ENCODE measurements around the gene PPARA. TPM values are rescaled to one million over a fixed set of nuclear protein-coding genes. Genes with fewer than 3 reads are reported as not detected.

PPARA gene
- total RNA-seq, 1 experiment from 2014 or later, result 14.5 TPM

DNA sequence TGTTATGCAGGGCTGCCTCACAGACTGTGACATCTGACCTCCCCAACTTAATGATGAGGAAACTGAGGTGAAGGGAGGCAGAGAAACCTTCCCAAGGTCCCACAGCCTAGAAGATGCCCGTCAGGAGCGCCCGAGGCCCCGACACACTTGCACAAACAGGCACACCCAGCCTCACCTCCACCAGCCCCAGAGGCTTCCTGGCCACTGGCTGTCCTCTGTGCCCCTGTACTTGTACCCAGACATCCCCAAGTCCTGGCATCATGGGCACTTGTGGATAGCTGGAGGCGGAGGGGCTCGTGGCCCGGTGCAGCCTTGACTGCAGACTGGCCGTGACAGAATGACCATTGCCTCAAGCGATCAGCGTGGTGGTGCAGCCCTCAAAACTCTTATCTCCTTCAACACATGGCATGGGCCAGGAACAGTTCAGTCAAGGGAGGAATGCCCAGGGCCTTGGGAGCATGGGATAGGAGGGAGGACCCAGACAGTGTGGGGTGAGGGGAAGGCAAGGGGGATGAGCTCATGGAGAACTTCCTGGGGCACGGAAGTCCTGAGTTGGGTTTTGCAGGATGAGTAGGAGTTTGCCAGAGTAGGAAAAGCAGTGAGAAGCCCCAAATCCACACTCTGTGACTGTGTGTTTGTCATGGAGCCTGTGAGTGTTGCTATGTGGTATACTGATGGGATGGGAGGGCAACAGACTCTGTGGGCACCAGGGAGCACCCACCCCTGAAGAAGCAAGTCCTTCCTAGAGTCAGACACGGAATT lies 25.8 kb upstream of the PPARA start:
- ChIA-PET POLR2A (no interaction called here), CTCF (interaction anchor here (1.0 kb wide), 1 partner anchor 188 kb away, joined by 3 read pairs; no protein-coding TSS in a partner anchor), RAD21 (ENCODE audit: low non-redundant PET in 1 of 2, low total read pairs in 2 of 2, uncharacterized antibody in 2 of 2, unreplicated experiment in 2 of 2) (no interaction called here)
- intact Hi-C loops (cut with micrococcal nuclease), result loop anchor here (5.0 kb wide), 1 partner anchor 173 kb away; the partner anchor contains the start of gene GTSE1
- Histone ChIP-seq H3K27ac (ENCODE audit: low read depth, low read length) (no peak overlapping the region), H3K4me3 (replicated peaks in 1 of 2; ENCODE audit: low read depth in 1 of 2, low read length in 2 of 2) (no peak overlapping the region), H3K36me3 (ENCODE audit: control insufficient read depth in 1 of 2, insufficient read depth in 2 of 2, low read length in 2 of 2) (no peaks in the 10 kb centered on the region), H3K4me1 (ENCODE audit: control insufficient read depth in 1 of 2, insufficient read depth in 2 of 2, low read length in 2 of 2) (peaks cover 0 to 21% of the 10 kb centered on the region in 2 experiments; a peak in 1 of 4 replicates), H3K4me2 (ENCODE audit: low read length) (no peak overlapping the region), H3K27me3 (ENCODE audit: insufficient read depth, low read length) (no peaks in the 10 kb centered on the region), H3K9me2 (ENCODE audit: insufficient read depth) (no peaks in the 10 kb centered on the region), H2AFZ (ENCODE audit: low read depth, low read length, poor library complexity, severe bottlenecking) (no peak overlapping the region), H4K20me1 (ENCODE audit: insufficient read depth) (no peaks in the 10 kb centered on the region), H3K79me2 (ENCODE audit: insufficient read depth, low read length) (no peaks in the 10 kb centered on the region), H3K9ac (ENCODE audit: low read length) (no peak overlapping the region), H3K9me3 (ENCODE audit: control insufficient read depth in 1 of 2, insufficient read depth in 1 of 2, low read depth in 1 of 2, low read length in 2 of 2) (no peaks in the 10 kb centered on the region)
- no TSS peak for BruUV-seq (replicated peaks)
- DNase-seq (ENCODE audit: low read depth, low spot score) (no peak), ATAC-seq (no peak)
- no peak for TF ChIP-seq FOSL1 (IDR thresholded peaks at IDR 0.05; ENCODE audit: low read depth)

DNA sequence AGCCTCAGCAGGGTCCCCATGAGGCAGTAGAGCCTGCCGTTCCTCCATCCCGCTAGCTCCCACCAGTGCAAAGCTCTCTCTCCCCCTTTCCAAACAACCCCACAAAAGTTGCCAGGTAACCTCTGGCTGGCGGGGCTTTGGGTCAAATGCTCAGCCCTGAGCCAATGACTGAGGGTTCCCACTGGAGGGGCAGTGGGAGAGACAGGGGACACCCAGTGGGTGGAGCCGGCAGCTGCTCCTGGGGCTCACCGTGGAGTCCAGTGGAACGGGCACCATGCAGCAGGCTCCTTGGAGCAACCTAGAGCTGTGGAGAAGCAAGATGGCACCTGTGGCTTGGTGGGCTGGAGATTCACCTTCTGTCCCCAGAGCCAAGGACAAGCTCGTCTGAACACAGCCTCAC lies 25.0 kb upstream of the PPARA start:
- H4K20me1 ChIP-seq (ENCODE audit: insufficient read depth), result no peaks in the 10 kb centered on the region
- intact Hi-C loops (cut with micrococcal nuclease), result no loop called here
- H3K27ac ChIP-seq (ENCODE audit: low read depth, low read length), result no peak overlapping the region
- no TSS peak for BruUV-seq (replicated peaks)
- no peak overlapping the region for H3K9ac ChIP-seq (ENCODE audit: low read length)
- no peaks in the 10 kb centered on the region for H3K79me2 ChIP-seq (ENCODE audit: insufficient read depth, low read length)
- H3K9me3 ChIP-seq (ENCODE audit: control insufficient read depth in 1 of 2, insufficient read depth in 1 of 2, low read depth in 1 of 2, low read length in 2 of 2), result no peaks in the 10 kb centered on the region
- TF ChIP-seq EZH2phosphoT487 (IDR thresholded peaks at IDR 0.05; ENCODE audit: borderline replicate concordance) (no peak), ELF1 (IDR thresholded peaks at IDR 0.05; ENCODE audit: borderline replicate concordance, low read depth) (no peak), FOSL1 (IDR thresholded peaks at IDR 0.05; ENCODE audit: low read depth) (no peak), RAD21 (IDR thresholded peaks at IDR 0.05; ENCODE audit: low read depth) (no peak), JUND (IDR thresholded peaks at IDR 0.05) (no peak), CBX3 (IDR thresholded peaks at IDR 0.05; ENCODE audit: low read depth) (no peak), SP1 (IDR thresholded peaks at IDR 0.05; ENCODE audit: low read depth) (no peak), YY1 (IDR thresholded peaks at IDR 0.05; ENCODE audit: extremely low read depth, insufficient replicate concordance, low read depth, low read length) (no peak), POLR2A (IDR thresholded peaks at IDR 0.05; ENCODE audit: borderline replicate concordance, extremely low read depth, insufficient read depth, insufficient read length) (no peak)
- TF ChIP-seq, protein P1, sequence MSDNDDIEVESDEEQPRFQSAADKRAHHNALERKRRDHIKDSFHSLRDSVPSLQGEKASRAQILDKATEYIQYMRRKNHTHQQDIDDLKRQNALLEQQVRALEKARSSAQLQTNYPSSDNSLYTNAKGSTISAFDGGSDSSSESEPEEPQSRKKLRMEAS (IDR thresholded peaks at IDR 0.05), result no peak
- TF ChIP-seq, protein P2, sequence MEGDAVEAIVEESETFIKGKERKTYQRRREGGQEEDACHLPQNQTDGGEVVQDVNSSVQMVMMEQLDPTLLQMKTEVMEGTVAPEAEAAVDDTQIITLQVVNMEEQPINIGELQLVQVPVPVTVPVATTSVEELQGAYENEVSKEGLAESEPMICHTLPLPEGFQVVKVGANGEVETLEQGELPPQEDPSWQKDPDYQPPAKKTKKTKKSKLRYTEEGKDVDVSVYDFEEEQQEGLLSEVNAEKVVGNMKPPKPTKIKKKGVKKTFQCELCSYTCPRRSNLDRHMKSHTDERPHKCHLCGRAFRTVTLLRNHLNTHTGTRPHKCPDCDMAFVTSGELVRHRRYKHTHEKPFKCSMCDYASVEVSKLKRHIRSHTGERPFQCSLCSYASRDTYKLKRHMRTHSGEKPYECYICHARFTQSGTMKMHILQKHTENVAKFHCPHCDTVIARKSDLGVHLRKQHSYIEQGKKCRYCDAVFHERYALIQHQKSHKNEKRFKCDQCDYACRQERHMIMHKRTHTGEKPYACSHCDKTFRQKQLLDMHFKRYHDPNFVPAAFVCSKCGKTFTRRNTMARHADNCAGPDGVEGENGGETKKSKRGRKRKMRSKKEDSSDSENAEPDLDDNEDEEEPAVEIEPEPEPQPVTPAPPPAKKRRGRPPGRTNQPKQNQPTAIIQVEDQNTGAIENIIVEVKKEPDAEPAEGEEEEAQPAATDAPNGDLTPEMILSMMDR (IDR thresholded peaks at IDR 0.05 in 2 of 3, conservative IDR thresholded peaks at IDR 0.05 in 1 of 3; ENCODE audit: borderline replicate concordance in 1 of 3, insufficient read depth in 1 of 3, low read depth in 2 of 3, low read length in 2 of 3), result no peak
- TF ChIP-seq, protein P3, sequence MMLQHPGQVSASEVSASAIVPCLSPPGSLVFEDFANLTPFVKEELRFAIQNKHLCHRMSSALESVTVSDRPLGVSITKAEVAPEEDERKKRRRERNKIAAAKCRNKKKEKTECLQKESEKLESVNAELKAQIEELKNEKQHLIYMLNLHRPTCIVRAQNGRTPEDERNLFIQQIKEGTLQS (IDR thresholded peaks at IDR 0.05), result no peak
- ATAC-seq (no peak), DNase-seq (ENCODE audit: low read depth, low spot score) (no peak)
- no peak overlapping the region for H3K4me3 ChIP-seq (replicated peaks in 1 of 2; ENCODE audit: low read depth in 1 of 2, low read length in 2 of 2)
- RAD21 ChIA-PET (ENCODE audit: low non-redundant PET in 1 of 2, low total read pairs in 2 of 2, uncharacterized antibody in 2 of 2, unreplicated experiment in 2 of 2), result no interaction called here
- CTCF ChIA-PET, result interaction anchor here (1.0 kb wide), 1 partner anchor 187 kb away, joined by 3 read pairs; no protein-coding TSS in a partner anchor
- peaks cover 0 to 21% of the 10 kb centered on the region in 2 experiments; a peak in 1 of 4 replicates for H3K4me1 ChIP-seq (ENCODE audit: control insufficient read depth in 1 of 2, insufficient read depth in 2 of 2, low read length in 2 of 2)
- H3K4me2 ChIP-seq (ENCODE audit: low read length), result no peak overlapping the region
- H2AFZ ChIP-seq (ENCODE audit: low read depth, low read length, poor library complexity, severe bottlenecking), result no peak overlapping the region
- no peaks in the 10 kb centered on the region for H3K27me3 ChIP-seq (ENCODE audit: insufficient read depth, low read length)
- H3K9me2 ChIP-seq (ENCODE audit: insufficient read depth), result no peaks in the 10 kb centered on the region
- POLR2A ChIA-PET, result no interaction called here
- no peaks in the 10 kb centered on the region for H3K36me3 ChIP-seq (ENCODE audit: control insufficient read depth in 1 of 2, insufficient read depth in 2 of 2, low read length in 2 of 2)
